GM23248 (cell line): ENCODE measurements around the gene PIP5K1B.

ENCODE experiments used
- EZH2 ChIP-seq: fragments of 200-600 bp; sonication (generic); IDR thresholded peaks from 2 replicates; pipeline ENCODE4 v1.6.1; 2018; ENCODE audit warnings: antibody characterized with exemption, mild to moderate bottlenecking; ENCODE audit not compliant: insufficient read depth, poor library complexity, severe bottlenecking
- EZH2phosphoT487 ChIP-seq: fragments of 200-600 bp; sonication (generic); IDR thresholded peaks from 2 replicates; pipeline ENCODE4 v1.6.1; 2018; ENCODE audit warnings: antibody characterized with exemption, moderate library complexity, mild to moderate bottlenecking, low read depth; ENCODE audit not compliant: insufficient read depth

- TF ChIP-seq EZH2phosphoT487 = no peak
- no peak for TF ChIP-seq EZH2
Observed at GRCh38 chr9:68793605-68794343, 88.7 kb downstream of the PIP5K1B start.
